GM23338 (cell line): ENCODE measurements around the gene DCAF11.

Experiments
- CTCF ChIP-seq, 2 experiments: fragments of 200-600 bp in 1 of 2; sonication (generic) in 1 of 2; conservative IDR thresholded peaks; 2 replicates each; pipeline versions ENCODE4 v1.5.1 to v1.6.1; 2016 to 2017; ENCODE audit warnings: antibody characterized with exemption in 2 of 2, low read depth in 2 of 2, mild to moderate bottlenecking in 2 of 2, moderate library complexity in 1 of 2
- EZH2 ChIP-seq: fragments of 200-600 bp; sonication (generic); IDR thresholded peaks from one replicate; pipeline ENCODE4 v1.8.0; 2017; ENCODE audit warnings: antibody characterized with exemption, mild to moderate bottlenecking, low read depth; ENCODE audit not compliant: unreplicated experiment

GRCh38 chr14:24096545-24097181, 17.9 kb upstream of the DCAF11 start:
- TF ChIP-seq CTCF (conservative IDR thresholded peaks at IDR 0.05; ENCODE audit: low read depth in 2 of 2) = no peak
- no peak for TF ChIP-seq EZH2
